Adrenal gland (tissue), 12 donors: Measurements from ENCODE around the gene UGT2A3. TPM values are rescaled to one million over a fixed set of nuclear protein-coding genes. Genes with fewer than 3 reads are reported as not detected.
"Not testable (repeated sequence)": the region's sequence is repeated elsewhere in the genome, so short reads cannot be mapped to it uniquely, and the experiment has no call there.

Experiments used
- DNase-seq, 7 donors: peaks; one replicate each; pipeline ENCODE4 v3.0.0-alpha.2; 2019 to 2020
- H3K27ac ChIP-seq, 5 donors: fragments of 200-600 bp; sonication (generic) in 4 of 5; 1 replicate in 3 of 5; 2 replicates in 2 of 5; pipeline versions ENCODE4 v1.5.1 to v1.8.0; 2016 to 2020; ENCODE audit warnings: mild to moderate bottlenecking in 1 of 5
- H3K27me3 ChIP-seq: fragments of 200-600 bp; 2 replicates; pipeline ENCODE4 v1.8.0; 2021
- H3K36me3 ChIP-seq, 2 donors: fragments of 200-600 bp; replicated peaks in 1 of 2; 1 replicate in 1 of 2; 2 replicates in 1 of 2; pipeline versions ENCODE4 v1.5.1 to v1.8.0; 2018 to 2022
- H3K4me1 ChIP-seq, 2 donors: fragments of 200-600 bp; replicated peaks in 1 of 2; 1 replicate in 1 of 2; 2 replicates in 1 of 2; pipeline versions ENCODE4 v1.5.1 to v1.8.0; 2018 to 2021
- H3K4me3 ChIP-seq, 4 donors: fragments of 200-600 bp; sonication (generic) in 3 of 4; one replicate each; pipeline ENCODE4 v1.5.1; 2016 to 2018
- H3K9me3 ChIP-seq, 3 donors: fragments of 200-600 bp; sonication (generic) in 1 of 3; replicated peaks in 1 of 3; 1 replicate in 2 of 3; 2 replicates in 1 of 3; pipeline versions ENCODE4 v1.5.1 to v1.8.0; 2016 to 2021
- POLR2A ChIP-seq, 2 donors: fragments of 450-650 bp; IDR thresholded peaks; one replicate each; pipeline ENCODE4 v1.6.1; 2017; ENCODE audit warnings: antibody characterized with exemption in 2 of 2, mild to moderate bottlenecking in 2 of 2, moderate library complexity in 1 of 2
- WGBS, 4 donors: extraction: QIAGEN DNeasy Blood & Tissue Kit in 2 of 4; methylation state at CpG; one replicate each; pipeline versions ENCODE4 v1.1.5 to v1.1.7; 2013 to 2017; 5-methylcytosine and 5-hydroxymethylcytosine counted together
- intact Hi-C, 2 donors: fragments of 100-400 bp; cut with DNase I; formaldehyde crosslinking; loops; one replicate each; pipeline versions ENCODE4 v1.14.1 to v1.15.0; 2022 to 2023
- polyA plus RNA-seq, 3 donors: library from polyadenylated mRNA; stranded (reverse); fragments of 200-250 nt in 2 of 3; fragments of 350-450 nt in 1 of 3; fragmentation: Illumina TruSeq in 1 of 3; extraction: RNeasy Lipid Tissue Mini Kit (QIAGEN cat#74804) in 1 of 3; gene quantifications; one replicate each; pipeline ENCODE4 v1.2.3, GENCODE V29; 2013 to 2014
- total RNA-seq, 9 donors: library from RNA; depleted of rRNA in 4 of 9; stranded (reverse); fragments of >200 nt in 4 of 9; fragments of 120-200 nt in 1 of 9; fragmentation: NEBNext Ultra II Directional in 1 of 9; extraction: Animal tissue kit (Norgen Biotek cat#: 25700) in 1 of 9; gene quantifications; one replicate each; pipeline versions ENCODE4 v1.1.0 to v1.2.4, GENCODE V29; 2013 to 2023
- TF ChIP-seq, protein P1 (sequence below), 6 experiments: fragments of 450-650 bp in 4 of 6; fragments of 200-600 bp in 2 of 6; sonication (generic) in 1 of 6; IDR thresholded peaks; 1 replicate in 5 of 6; 2 replicates in 1 of 6; pipeline versions ENCODE4 v1.5.1 to v1.8.0; 2016 to 2021; ENCODE audit warnings: antibody characterized with exemption in 6 of 6, mild to moderate bottlenecking in 2 of 6, moderate library complexity in 1 of 6
- donor health status: healthy with polysubstance abuse.
- donor health status: Bipolar disorder and iron deficiency.
- donor health status: DM: yes; HTN: yes; CAD: no.
- donor health status: DM: no; HTN: no; CAD: no.
- donor health status: DM: no; HTN: no; CAD: no.
- donor health status: DM: yes; HTN: yes; CAD: no.

Gene UGT2A3
- total and polyA plus RNA-seq, 12 donors: 0.11 to 0.22 TPM; not detected in 10

DNA sequence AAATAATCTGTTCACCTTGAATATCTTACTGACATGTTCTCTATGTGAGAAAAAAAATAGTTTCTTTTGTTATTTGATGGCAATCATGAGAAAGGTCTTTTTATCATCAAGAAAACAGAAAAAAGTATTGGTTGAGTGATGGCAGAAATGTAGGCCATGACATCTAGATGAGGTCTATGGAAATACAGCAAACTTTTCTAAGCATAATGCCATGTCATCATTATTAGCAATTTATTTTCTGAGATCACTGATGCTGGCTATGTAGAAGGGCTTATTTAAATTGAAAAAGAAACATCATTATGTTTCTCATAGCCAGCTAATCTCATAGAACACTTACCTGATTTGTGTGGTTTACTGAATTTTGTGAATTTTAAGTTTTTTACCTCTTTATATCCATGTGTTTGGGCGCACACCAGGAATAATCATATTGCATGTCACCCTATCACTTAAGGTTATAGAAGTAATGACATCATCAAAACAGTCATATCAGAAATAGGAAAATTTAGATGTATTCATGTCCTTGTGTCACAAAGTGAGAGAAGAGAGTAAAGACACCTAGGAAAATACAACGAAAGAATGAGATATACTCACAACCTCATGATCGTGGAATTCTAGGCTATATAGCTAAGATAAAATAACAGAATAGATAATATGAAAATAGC is 22.4 kb downstream of the UGT2A3 start:
- Histone ChIP-seq H3K4me1 (no peaks in the 10 kb centered on the region), H3K4me3 (no peak overlapping the region), H3K27ac (no peak overlapping the region), H3K36me3 (no peaks in the 10 kb centered on the region), H3K9me3 (peaks cover 0 to 3% (median 0%) of the 10 kb centered on the region in 3 donors), H3K27me3 (no peaks in the 10 kb centered on the region)
- no peak for TF ChIP-seq POLR2A (IDR thresholded peaks at IDR 0.05)
- TF ChIP-seq, protein P1, sequence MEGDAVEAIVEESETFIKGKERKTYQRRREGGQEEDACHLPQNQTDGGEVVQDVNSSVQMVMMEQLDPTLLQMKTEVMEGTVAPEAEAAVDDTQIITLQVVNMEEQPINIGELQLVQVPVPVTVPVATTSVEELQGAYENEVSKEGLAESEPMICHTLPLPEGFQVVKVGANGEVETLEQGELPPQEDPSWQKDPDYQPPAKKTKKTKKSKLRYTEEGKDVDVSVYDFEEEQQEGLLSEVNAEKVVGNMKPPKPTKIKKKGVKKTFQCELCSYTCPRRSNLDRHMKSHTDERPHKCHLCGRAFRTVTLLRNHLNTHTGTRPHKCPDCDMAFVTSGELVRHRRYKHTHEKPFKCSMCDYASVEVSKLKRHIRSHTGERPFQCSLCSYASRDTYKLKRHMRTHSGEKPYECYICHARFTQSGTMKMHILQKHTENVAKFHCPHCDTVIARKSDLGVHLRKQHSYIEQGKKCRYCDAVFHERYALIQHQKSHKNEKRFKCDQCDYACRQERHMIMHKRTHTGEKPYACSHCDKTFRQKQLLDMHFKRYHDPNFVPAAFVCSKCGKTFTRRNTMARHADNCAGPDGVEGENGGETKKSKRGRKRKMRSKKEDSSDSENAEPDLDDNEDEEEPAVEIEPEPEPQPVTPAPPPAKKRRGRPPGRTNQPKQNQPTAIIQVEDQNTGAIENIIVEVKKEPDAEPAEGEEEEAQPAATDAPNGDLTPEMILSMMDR (IDR thresholded peaks at IDR 0.05): no peak
- no peak for DNase-seq
- 54 to 70% (median 58%) methylated on average over 3 of the region's 3 CpGs for WGBS, 4 donors
- intact Hi-C loops: no loop called here

DNA sequence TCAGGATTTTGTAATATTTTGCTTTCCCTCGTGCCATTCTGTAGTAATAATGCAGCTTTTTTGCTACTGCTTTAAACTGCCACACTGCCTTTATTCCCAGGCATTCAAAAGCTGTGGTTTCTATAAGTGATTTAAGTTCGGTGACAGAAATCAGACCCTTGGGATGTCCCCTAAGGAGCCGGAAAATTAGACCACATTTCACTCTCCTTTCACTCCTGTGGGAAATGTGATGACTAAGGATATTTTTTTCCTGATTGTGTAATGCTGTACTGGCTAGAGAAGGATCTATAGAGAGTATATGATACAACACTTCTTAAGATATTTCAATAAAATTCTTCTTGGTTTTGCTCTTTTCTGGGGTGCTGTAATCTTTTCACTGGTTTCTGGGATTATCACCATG is 24.4 kb downstream of the UGT2A3 start:
- WGBS, 4 donors: 47 to 63% (median 59%) methylated on average over 3 of the region's 3 CpGs
- DNase-seq: no peak

DNA sequence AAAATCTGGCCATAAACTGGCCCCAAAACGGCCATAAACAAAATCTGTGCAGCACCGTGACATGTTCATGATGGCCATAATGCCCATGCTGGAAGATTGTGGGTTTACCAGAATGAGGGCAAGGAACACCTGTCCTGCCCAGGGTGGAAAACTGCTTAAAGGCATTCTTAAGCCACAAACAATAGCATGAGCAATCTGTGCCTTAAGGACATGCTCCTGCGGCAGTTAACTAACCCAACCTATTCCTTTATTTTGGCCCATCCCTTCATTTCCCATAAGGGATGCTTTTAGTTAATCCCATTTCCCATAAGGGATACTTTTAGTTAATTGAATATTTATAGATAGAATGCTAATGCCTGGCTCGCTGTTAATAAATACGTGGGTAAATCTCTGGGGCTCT is 29.4 kb downstream of the UGT2A3 start:
- H3K9me3 ChIP-seq, H3K27me3 ChIP-seq, intact Hi-C loops, H3K27ac ChIP-seq, H3K36me3 ChIP-seq, H3K4me3 ChIP-seq, H3K4me1 ChIP-seq, DNase-seq: not testable (repeated sequence)
- 52 to 71% (median 52%) methylated on average over 5 of the region's 5 CpGs for WGBS, 4 donors

More for the DNA sequence above, 24.4 kb downstream of the UGT2A3 start:
- TF ChIP-seq, protein P1 (IDR thresholded peaks at IDR 0.05): no peak
- no peak for TF ChIP-seq POLR2A (IDR thresholded peaks at IDR 0.05)
- no peaks in the 10 kb centered on the region for H3K9me3 ChIP-seq
- H3K36me3 ChIP-seq: no peaks in the 10 kb centered on the region
- no peaks in the 10 kb centered on the region for H3K4me1 ChIP-seq
- H3K4me3 ChIP-seq: no peak overlapping the region
- H3K27ac ChIP-seq: no peak overlapping the region
- H3K27me3 ChIP-seq: no peaks in the 10 kb centered on the region
- intact Hi-C loops: no loop called here

DNA sequence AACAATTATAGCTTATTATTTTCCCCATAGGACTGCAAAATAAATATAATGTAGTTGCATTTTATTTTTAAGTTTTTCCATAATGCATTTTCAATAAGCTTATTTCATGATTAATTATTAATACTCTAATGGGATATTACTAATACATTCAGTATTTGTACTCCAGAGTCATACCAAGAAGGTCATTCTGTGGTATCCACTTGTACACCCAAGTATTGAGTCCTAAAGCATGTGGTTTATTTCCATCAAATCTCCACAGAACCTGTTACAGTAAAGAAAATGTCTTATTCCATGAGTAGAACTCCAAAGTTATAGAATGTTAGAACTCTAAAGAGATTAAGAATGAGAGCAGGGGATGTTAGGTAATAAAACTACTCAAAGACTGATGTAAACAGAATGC is 30.6 kb downstream of the UGT2A3 start:
- Histone ChIP-seq H3K27ac (no peak overlapping the region), H3K4me1 (no peaks in the 10 kb centered on the region), H3K9me3 (no peaks in the 10 kb centered on the region), H3K36me3 (no peaks in the 10 kb centered on the region), H3K27me3 (no peaks in the 10 kb centered on the region), H3K4me3 (no peak overlapping the region)
- intact Hi-C loops: no loop called here
- no peak for DNase-seq
- TF ChIP-seq POLR2A (IDR thresholded peaks at IDR 0.05): no peak
- TF ChIP-seq, protein P1 (IDR thresholded peaks at IDR 0.05): no peak

DNA sequence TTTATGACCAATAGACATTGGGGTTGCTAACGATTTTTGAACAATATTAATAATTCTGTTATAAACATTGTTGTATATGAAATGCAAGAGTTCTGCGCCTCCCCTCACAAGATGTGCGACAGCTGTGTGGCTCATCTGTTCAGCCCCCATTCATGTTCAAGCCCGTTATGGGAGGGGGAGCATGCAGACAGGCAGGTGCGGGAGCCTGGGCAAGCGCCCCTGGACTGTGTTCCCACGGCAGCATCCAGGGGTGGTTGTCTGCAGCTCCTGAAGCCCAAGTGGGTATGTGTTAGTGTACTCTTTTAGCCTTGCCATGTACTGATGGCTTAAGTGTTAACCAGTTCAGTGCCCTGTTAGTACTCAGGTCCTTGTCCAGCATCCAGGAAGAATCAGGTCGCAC is 34.6 kb downstream of the UGT2A3 start:
- DNase-seq: no peak
- no peaks in the 10 kb centered on the region for H3K4me1 ChIP-seq
- H3K27ac ChIP-seq: no peak overlapping the region
- TF ChIP-seq, protein P1 (IDR thresholded peaks at IDR 0.05): no peak
- TF ChIP-seq POLR2A (IDR thresholded peaks at IDR 0.05): no peak
- WGBS, 4 donors: 76 to 90% (median 84%) methylated on average over 8 of the region's 8 CpGs
- H3K4me3 ChIP-seq: no peak overlapping the region
- intact Hi-C loops: no loop called here
- no peaks in the 10 kb centered on the region for H3K27me3 ChIP-seq
- H3K9me3 ChIP-seq: no peaks in the 10 kb centered on the region
- no peaks in the 10 kb centered on the region for H3K36me3 ChIP-seq
